Mucosa of rectum (tissue), 2 donors: ENCODE data around the gene USP17L10.
"Not testable (repeated sequence)": the region's sequence is repeated elsewhere in the genome, so short reads cannot be mapped to it uniquely, and the experiment has no call there.

Experiments
- H3K27ac ChIP-seq, 2 donors: one replicate each; pipeline ENCODE4 v1.7.0; 2013; ENCODE audit warnings: inconsistent platforms in 2 of 2, low read depth in 2 of 2, low read length in 2 of 2
- H3K27me3 ChIP-seq, 2 donors: one replicate each; pipeline ENCODE4 v1.7.0; 2013; ENCODE audit warnings: low read length in 2 of 2; ENCODE audit not compliant: control insufficient read depth in 2 of 2, insufficient read depth in 2 of 2
- H3K36me3 ChIP-seq, 2 donors: one replicate each; pipeline ENCODE4 v1.7.0; 2013; ENCODE audit warnings: low read length in 2 of 2; ENCODE audit not compliant: control insufficient read depth in 2 of 2, insufficient read depth in 2 of 2
- H3K4me1 ChIP-seq, 2 donors: one replicate each; pipeline ENCODE4 v1.7.0; 2013; ENCODE audit warnings: low read length in 2 of 2, mild to moderate bottlenecking in 1 of 2; ENCODE audit not compliant: control insufficient read depth in 2 of 2, insufficient read depth in 2 of 2
- H3K4me3 ChIP-seq, 2 donors: one replicate each; pipeline ENCODE4 v1.7.0; 2013; ENCODE audit warnings: low read length in 2 of 2
- H3K9ac ChIP-seq, 2 donors: one replicate each; pipeline ENCODE4 v1.7.0; 2013; ENCODE audit warnings: low read length in 2 of 2, low read depth in 1 of 2, mild to moderate bottlenecking in 1 of 2
- H3K9me3 ChIP-seq, 2 donors: one replicate each; pipeline ENCODE4 v1.7.0; 2013; ENCODE audit warnings: low read length in 2 of 2; ENCODE audit not compliant: control insufficient read depth in 2 of 2
- donor health status: healthy.
- donor health status: Normal muscosa, but diverticular disease.

USP17L10 gene

DNA sequence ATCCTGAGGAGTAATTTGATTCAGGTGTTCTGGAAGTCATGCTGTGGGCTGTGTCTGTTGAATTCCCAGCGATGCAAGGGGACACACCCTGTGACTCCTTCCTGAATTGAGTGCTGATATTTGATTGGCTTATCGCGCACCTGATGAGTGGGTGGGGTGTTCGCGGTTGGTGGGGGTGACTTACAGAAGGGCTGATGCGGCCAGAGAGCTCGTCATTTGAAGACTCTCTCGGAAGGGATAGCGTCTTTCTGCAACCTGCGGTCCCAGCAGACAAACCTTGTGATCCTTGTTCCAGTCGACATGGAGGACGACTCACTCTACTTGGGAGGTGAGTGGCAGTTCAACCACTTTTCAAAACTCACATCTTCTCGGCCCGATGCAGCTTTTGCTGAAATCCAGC lies 33.1 kb downstream of the USP17L10 start, which contains the start of gene USP17L17:
Gene USP17L17, plus strand, starts transcription at position 301 of the 400 bp plus-strand sequence. Its CDS starts 0 bp downstream, at position 301.
- not testable (repeated sequence) for H3K36me3 ChIP-seq, H3K4me3 ChIP-seq, H3K27me3 ChIP-seq, H3K9ac ChIP-seq, H3K9me3 ChIP-seq, H3K27ac ChIP-seq, H3K4me1 ChIP-seq

DNA sequence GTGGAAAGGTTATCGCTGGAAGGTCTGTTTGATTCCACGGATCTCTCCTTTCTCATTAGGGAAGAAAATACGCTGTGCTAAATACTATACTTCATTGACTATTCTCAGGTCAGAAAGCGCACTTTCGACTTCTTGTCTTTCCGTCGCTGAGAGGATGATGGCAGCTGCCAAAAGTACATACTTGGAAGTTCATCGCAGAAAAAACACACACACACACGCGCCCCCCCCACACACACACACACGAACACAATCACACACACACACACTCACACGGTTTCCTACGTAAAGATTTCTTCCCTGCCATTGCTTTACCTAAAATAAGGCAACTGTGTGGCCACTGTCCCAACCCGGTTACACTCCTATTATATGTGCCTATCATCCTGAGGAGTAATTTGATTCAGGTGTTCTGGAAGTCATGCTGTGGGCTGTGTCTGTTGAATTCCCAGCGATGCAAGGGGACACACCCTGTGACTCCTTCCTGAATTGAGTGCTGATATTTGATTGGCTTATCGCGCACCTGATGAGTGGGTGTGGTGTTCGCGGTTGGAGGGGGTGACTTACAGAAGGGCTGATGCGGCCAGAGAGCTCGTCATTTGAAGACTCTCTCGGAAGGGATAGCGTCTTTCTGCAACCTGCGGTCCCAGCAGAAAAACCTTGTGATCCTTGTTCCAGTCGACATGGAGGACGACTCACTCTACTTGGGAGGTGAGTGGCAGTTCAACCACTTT lies 37.7 kb downstream of the USP17L10 start, which contains the start of gene USP17L18:
Gene USP17L18, plus strand, starts transcription at position 678 of the 728 bp plus-strand sequence. Its CDS starts 0 bp downstream, at position 678.
- not testable (repeated sequence) for H3K36me3 ChIP-seq, H3K9me3 ChIP-seq, H3K27me3 ChIP-seq, H3K9ac ChIP-seq, H3K27ac ChIP-seq, H3K4me3 ChIP-seq, H3K4me1 ChIP-seq

DNA sequence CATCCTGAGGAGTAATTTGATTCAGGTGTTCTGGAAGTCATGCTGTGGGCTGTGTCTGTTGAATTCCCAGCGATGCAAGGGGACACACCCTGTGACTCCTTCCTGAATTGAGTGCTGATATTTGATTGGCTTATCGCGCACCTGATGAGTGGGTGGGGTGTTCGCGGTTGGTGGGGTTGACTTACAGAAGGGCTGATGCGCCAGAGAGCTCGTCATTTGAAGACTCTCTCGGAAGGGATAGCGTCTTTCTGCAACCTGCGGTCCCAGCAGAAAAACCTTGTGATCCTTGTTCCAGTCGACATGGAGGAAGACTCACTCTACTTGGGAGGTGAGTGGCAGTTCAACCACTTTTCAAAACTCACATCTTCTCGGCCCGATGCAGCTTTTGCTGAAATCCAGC lies 42.6 kb downstream of the USP17L10 start, which contains the start of gene USP17L19:
Gene USP17L19, plus strand, starts transcription at position 301 of the 400 bp plus-strand sequence. Its CDS starts 0 bp downstream, at position 301.
- not testable (repeated sequence) for H3K9ac ChIP-seq, H3K4me1 ChIP-seq, H3K27me3 ChIP-seq

DNA sequence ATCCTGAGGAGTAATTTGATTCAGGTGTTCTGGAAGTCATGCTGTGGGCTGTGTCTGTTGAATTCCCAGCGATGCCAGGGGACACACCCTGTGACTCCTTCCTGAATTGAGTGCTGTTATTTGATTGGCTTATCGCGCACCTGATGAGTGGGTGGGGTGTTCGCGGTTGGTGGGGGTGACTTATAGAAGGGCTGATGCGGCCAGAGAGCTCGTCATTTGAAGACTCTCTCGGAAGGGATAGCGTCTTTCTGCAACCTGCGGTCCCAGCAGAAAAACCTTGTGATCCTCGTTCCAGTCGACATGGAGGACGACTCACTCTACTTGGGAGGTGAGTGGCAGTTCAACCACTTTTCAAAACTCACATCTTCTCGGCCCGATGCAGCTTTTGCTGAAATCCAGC lies 47.4 kb downstream of the USP17L10 start, which contains the start of gene USP17L20:
Gene USP17L20, plus strand, starts transcription at position 301 of the 400 bp plus-strand sequence. Its CDS starts 0 bp downstream, at position 301.
- not testable (repeated sequence) for H3K36me3 ChIP-seq, H3K27me3 ChIP-seq, H3K9me3 ChIP-seq, H3K9ac ChIP-seq, H3K4me3 ChIP-seq, H3K27ac ChIP-seq, H3K4me1 ChIP-seq

More for the DNA sequence above, 42.6 kb downstream of the USP17L10 start, which contains the start of gene USP17L19:
- H3K4me3 ChIP-seq, H3K9me3 ChIP-seq, H3K36me3 ChIP-seq, H3K27ac ChIP-seq: not testable (repeated sequence)
